Lower lobe of right lung (tissue), 2 donors: ENCODE measurements around the gene UCK1. TPM values are rescaled to one million over a fixed set of nuclear protein-coding genes. Genes with fewer than 3 reads are reported as not detected.

Experiments used
- ATAC-seq, 2 donors: fragments of 200-7000 bp; cut with Tn5 transposase; one replicate each; pipeline ENCODE4 v1.9.1; 2020 to 2022; ENCODE audit warnings: mild to moderate bottlenecking in 2 of 2, moderate library complexity in 2 of 2
- DNase-seq: peaks from one replicate; pipeline ENCODE4 v3.0.0-alpha.2; 2020
- H3K27ac ChIP-seq: fragments of 200-600 bp; one replicate; pipeline ENCODE4 v1.8.0; 2022
- H3K27me3 ChIP-seq: fragments of 200-600 bp; one replicate; pipeline ENCODE4 v1.8.0; 2022; ENCODE audit warnings: low read depth
- H3K36me3 ChIP-seq: fragments of 200-600 bp; one replicate; pipeline ENCODE4 v1.8.0; 2022; ENCODE audit warnings: mild to moderate bottlenecking
- H3K4me1 ChIP-seq: fragments of 200-600 bp; one replicate; pipeline ENCODE4 v1.8.0; 2022
- H3K4me3 ChIP-seq: fragments of 200-600 bp; one replicate; pipeline ENCODE4 v1.8.0; 2022; ENCODE audit warnings: mild to moderate bottlenecking
- H3K9me3 ChIP-seq: fragments of 200-600 bp; one replicate; pipeline ENCODE4 v1.8.0; 2022
- CTCF ChIP-seq: fragments of 200-600 bp; IDR thresholded peaks from one replicate; pipeline ENCODE4 v1.8.0; 2022; ENCODE audit warnings: antibody characterized with exemption, mild to moderate bottlenecking
- intact Hi-C: fragments of 100-400 bp; cut with DNase I; formaldehyde crosslinking; loops from one replicate; pipeline ENCODE4 v1.11.0; 2022
- total RNA-seq: library from RNA; stranded (reverse); fragmentation: NEBNext Ultra II Directional; extraction: Animal tissue kit (Norgen Biotek cat#: 25700); gene quantifications from one replicate; pipeline ENCODE4 v1.2.1, GENCODE V29; 2021
- donor health status: DM: no; HTN: yes; CAD: no; lungs with severe emphysema.

The UCK1 gene
- total RNA-seq, 1 donor from 2014 or later: 25.9 TPM

GRCh38 chr9:131500377-131500776 is 30.7 kb downstream of the UCK1 start:
- H3K4me1 ChIP-seq: peaks cover 28% of the 10 kb centered on the region
- intact Hi-C loops: no loop called here
- no peaks in the 10 kb centered on the region for H3K9me3 ChIP-seq
- DNase-seq (no peak), ATAC-seq (no peak)
- H3K27ac ChIP-seq: no peak overlapping the region
- no peak for TF ChIP-seq CTCF
- no peak overlapping the region for H3K4me3 ChIP-seq
- peaks cover 49% of the 10 kb centered on the region for H3K36me3 ChIP-seq
- H3K27me3 ChIP-seq: no peaks in the 10 kb centered on the region

- Histone ChIP-seq H3K36me3 (peaks cover 60% of the 10 kb centered on the region), H3K27ac (no peak overlapping the region), H3K4me3 (no peak overlapping the region), H3K4me1 (peaks cover 27% of the 10 kb centered on the region), H3K27me3 (no peaks in the 10 kb centered on the region), H3K9me3 (no peaks in the 10 kb centered on the region)
- intact Hi-C loops: no loop called here
- no peak for TF ChIP-seq CTCF
- ATAC-seq (no peak), DNase-seq (no peak)
Observed at GRCh38 chr9:131499254-131499767, 31.8 kb downstream of the UCK1 start.

GRCh38 chr9:131496844-131497405 is 34.1 kb downstream of the UCK1 start:
- ATAC-seq: no peak
- no peak overlapping the region for H3K27ac ChIP-seq
- no peaks in the 10 kb centered on the region for H3K9me3 ChIP-seq
- no peaks in the 10 kb centered on the region for H3K27me3 ChIP-seq
- no peak for TF ChIP-seq CTCF
- intact Hi-C loops: no loop called here
- H3K4me3 ChIP-seq: no peak overlapping the region
- DNase-seq: no peak
- H3K4me1 ChIP-seq: peaks cover 12% of the 10 kb centered on the region
- H3K36me3 ChIP-seq: peaks cover 84% of the 10 kb centered on the region

GRCh38 chr9:131495785-131496184 is 35.3 kb downstream of the UCK1 start:
- Histone ChIP-seq H3K9me3 (no peaks in the 10 kb centered on the region), H3K36me3 (peaks cover 95% of the 10 kb centered on the region), H3K27me3 (no peaks in the 10 kb centered on the region), H3K4me1 (peaks cover under 1% of the 10 kb centered on the region), H3K27ac (no peak overlapping the region), H3K4me3 (no peak overlapping the region)
- DNase-seq (no peak), ATAC-seq (no peak)
- intact Hi-C loops: no loop called here
- TF ChIP-seq CTCF: no peak

- TF ChIP-seq CTCF: no peak
- Histone ChIP-seq H3K4me1 (no peaks in the 10 kb centered on the region), H3K4me3 (no peak overlapping the region), H3K27me3 (no peaks in the 10 kb centered on the region), H3K27ac (no peak overlapping the region), H3K36me3 (peaks cover 100% of the 10 kb centered on the region), H3K9me3 (no peaks in the 10 kb centered on the region)
- ATAC-seq (no peak), DNase-seq (no peak)
- intact Hi-C loops: no loop called here
Observed at GRCh38 chr9:131494296-131494870, 36.7 kb downstream of the UCK1 start.
